H1 (cell line): Measurements from ENCODE around the gene BPIFA2. TPM values are rescaled to one million over a fixed set of nuclear protein-coding genes. Genes with fewer than 3 reads are reported as not detected.

ENCODE experiments used
- CTCF ChIA-PET: fragments of 300-600 bp; sonication (Branson Sonifier 250); formaldehyde crosslinking; loops from one replicate; lab custom pipeline; 2021; ENCODE audit not compliant: partially characterized antibody; lab: Charles Lee
- POLR2A ChIA-PET: fragments of 300-600 bp; sonication (Branson Sonifier 250); formaldehyde crosslinking; loops from one replicate; lab custom pipeline; 2021; ENCODE audit warnings: inconsistent platforms; ENCODE audit not compliant: partially characterized antibody; lab: Charles Lee
- DNase-seq, 2 experiments: peaks; one replicate each; pipeline versions ENCODE4 v3.0.0 to v3.0.0-alpha.2; 2010 to 2022; ENCODE audit warnings: low spot score in 2 of 2, low read depth in 1 of 2, mixed read lengths in 1 of 2
- FAIRE-seq: peaks from 2 replicates; lab custom pipeline; 2011; peaks lifted over from hg19 to GRCh38; lab: Jason Lieb, UNC
- H2AFZ ChIP-seq: 2 replicates; pipeline ENCODE4 v1.8.1; 2012; ENCODE audit warnings: low read length, inconsistent platforms
- H2AK5ac ChIP-seq: 2 replicates; pipeline ENCODE4 v1.6.1; 2013; ENCODE audit warnings: low read depth, low read length
- H2BK120ac ChIP-seq: replicated peaks from 2 replicates; pipeline ENCODE3; 2013; ENCODE audit warnings: low read depth, low read length, inconsistent platforms
- H2BK12ac ChIP-seq: 2 replicates; pipeline ENCODE4 v1.6.1; 2013; ENCODE audit warnings: low read depth, low read length
- H2BK15ac ChIP-seq: 2 replicates; pipeline ENCODE4 v1.6.1; 2013; ENCODE audit warnings: low read length
- H2BK20ac ChIP-seq: 2 replicates; pipeline ENCODE4 v1.6.1; 2013; ENCODE audit warnings: low read length
- H2BK5ac ChIP-seq: 2 replicates; pipeline ENCODE4 v1.6.1; 2013; ENCODE audit warnings: low read depth, low read length
- H3K14ac ChIP-seq: 2 replicates; pipeline ENCODE4 v1.6.1; 2013; ENCODE audit warnings: inconsistent platforms; ENCODE audit not compliant: insufficient read length
- H3K18ac ChIP-seq: 2 replicates; pipeline ENCODE4 v1.6.1; 2013; ENCODE audit warnings: low read length; ENCODE audit errors: extremely low read depth
- H3K23ac ChIP-seq: 2 replicates; pipeline ENCODE4 v1.6.1; 2013; ENCODE audit warnings: inconsistent platforms; ENCODE audit not compliant: insufficient read length
- H3K23me2 ChIP-seq: 2 replicates; pipeline ENCODE4 v1.6.1; 2013; ENCODE audit warnings: low read depth, low read length
- H3K27ac ChIP-seq: 2 replicates; pipeline ENCODE4 v1.6.1; 2011; ENCODE audit warnings: low read depth, low read length, inconsistent platforms
- H3K27me3 ChIP-seq, 4 experiments: replicated peaks in 1 of 4; 1 replicate in 1 of 4; 2 replicates in 3 of 4; pipeline versions ENCODE4 v1.6.1 to v1.8.1; 2011 to 2013; ENCODE audit warnings: low read length in 3 of 4, mild to moderate bottlenecking in 3 of 4, inconsistent platforms in 2 of 4, mixed read lengths in 2 of 4, moderate library complexity in 1 of 4; ENCODE audit not compliant: control insufficient read depth in 3 of 4, insufficient read depth in 3 of 4; ENCODE audit errors: extremely low read depth in 1 of 4
- H3K36me3 ChIP-seq, 4 experiments: 2 replicates each; pipeline versions ENCODE4 v1.6.1 to v1.8.1; 2011 to 2013; ENCODE audit warnings: mild to moderate bottlenecking in 4 of 4, low read length in 3 of 4, moderate library complexity in 2 of 4, control low read depth in 1 of 4, inconsistent platforms in 1 of 4; ENCODE audit not compliant: insufficient read depth in 4 of 4, control insufficient read depth in 2 of 4
- H3K4ac ChIP-seq: replicated peaks from 2 replicates; pipeline ENCODE3; 2013; ENCODE audit warnings: low read length, low read depth, mixed read lengths, inconsistent platforms; ENCODE audit not compliant: insufficient read length
- H3K4me1 ChIP-seq, 4 experiments: replicated peaks in 1 of 4; 1 replicate in 1 of 4; 2 replicates in 3 of 4; pipeline versions ENCODE4 v1.6.1 to v1.8.1; 2011 to 2013; ENCODE audit warnings: low read length in 3 of 4, inconsistent platforms in 2 of 4, mixed read lengths in 1 of 4; ENCODE audit not compliant: insufficient read depth in 4 of 4, control insufficient read depth in 3 of 4
- H3K4me2 ChIP-seq, 2 experiments: 2 replicates each; pipeline versions ENCODE4 v1.6.1 to v1.8.1; 2011 to 2013; ENCODE audit warnings: low read depth in 2 of 2, low read length in 2 of 2, control low read depth in 1 of 2, inconsistent platforms in 1 of 2, mild to moderate bottlenecking in 1 of 2; ENCODE audit not compliant: insufficient read depth in 1 of 2
- H3K4me3 ChIP-seq, 4 experiments: fragments of 200-600, 300-600 bp in 1 of 4; sonication (generic), shearing (Covaris generic), sonication (Bioruptor Twin) in 1 of 4; 2 replicates each; pipeline versions ENCODE4 v1.5.1 to v1.8.1; 2011 to 2016; ENCODE audit warnings: low read length in 4 of 4, low read depth in 3 of 4, control low read depth in 2 of 4, inconsistent platforms in 2 of 4, mild to moderate bottlenecking in 2 of 4, mixed read lengths in 1 of 4, moderate library complexity in 1 of 4; ENCODE audit not compliant: insufficient read depth in 2 of 4; ENCODE audit errors: extremely low read depth in 1 of 4
- H3K56ac ChIP-seq: replicated peaks from 2 replicates; pipeline ENCODE3; 2013; ENCODE audit warnings: low read depth, mild to moderate bottlenecking, mixed read lengths, low read length, inconsistent platforms; ENCODE audit not compliant: insufficient read length
- H3K79me1 ChIP-seq: 2 replicates; pipeline ENCODE4 v1.6.1; 2013; ENCODE audit warnings: low read depth, low read length, control low read depth
- H3K79me2 ChIP-seq, 2 experiments: 2 replicates each; pipeline versions ENCODE4 v1.6.1 to v1.8.1; 2012 to 2013; ENCODE audit warnings: low read length in 2 of 2, mild to moderate bottlenecking in 2 of 2, inconsistent platforms in 1 of 2; ENCODE audit not compliant: insufficient read depth in 2 of 2, control insufficient read depth in 1 of 2
- H3K9ac ChIP-seq, 4 experiments: replicated peaks in 1 of 4; 1 replicate in 1 of 4; 2 replicates in 3 of 4; pipeline versions ENCODE4 v1.6.1 to v1.8.1; 2011 to 2013; ENCODE audit warnings: low read depth in 3 of 4, low read length in 3 of 4, control low read depth in 2 of 4, mild to moderate bottlenecking in 2 of 4, moderate library complexity in 2 of 4, inconsistent platforms in 1 of 4; ENCODE audit errors: extremely low read depth in 1 of 4
- H3K9me3 ChIP-seq, 2 experiments: 2 replicates each; pipeline versions ENCODE4 v1.6.1 to v1.8.1; 2012 to 2013; ENCODE audit warnings: mild to moderate bottlenecking in 2 of 2, moderate library complexity in 2 of 2, control low read depth in 1 of 2, inconsistent platforms in 1 of 2, low read depth in 1 of 2, low read length in 1 of 2, mixed read lengths in 1 of 2; ENCODE audit not compliant: insufficient read depth in 2 of 2
- H4K20me1 ChIP-seq, 2 experiments: replicated peaks in 1 of 2; 2 replicates each; pipeline versions ENCODE3 to v1.8.1; 2011 to 2013; ENCODE audit warnings: inconsistent platforms in 2 of 2, low read length in 2 of 2, mild to moderate bottlenecking in 1 of 2; ENCODE audit not compliant: insufficient read depth in 2 of 2, control insufficient read depth in 1 of 2
- H4K5ac ChIP-seq: 2 replicates; pipeline ENCODE4 v1.6.1; 2013; ENCODE audit warnings: low read length, low read depth, mixed read lengths, inconsistent platforms; ENCODE audit not compliant: insufficient read length
- H4K8ac ChIP-seq: 2 replicates; pipeline ENCODE4 v1.8.0; 2013; ENCODE audit warnings: mild to moderate bottlenecking, moderate library complexity, low read length, inconsistent platforms; ENCODE audit not compliant: insufficient read depth; ENCODE audit errors: extremely low read depth
- H4K91ac ChIP-seq: replicated peaks from 2 replicates; pipeline ENCODE3; 2013; ENCODE audit warnings: low read length, mixed read lengths, inconsistent platforms; ENCODE audit not compliant: insufficient read length
- CBX8 ChIP-seq: fragments of 300-800, 300-1000 bp; sonication (generic); IDR thresholded peaks from 2 replicates; pipeline ENCODE4 v1.7.1; 2016; ENCODE audit warnings: low read depth, low read length, borderline replicate concordance
- TEAD4 ChIP-seq: IDR thresholded peaks from 2 replicates; pipeline ENCODE4 v1.6.1; 2012; ENCODE audit warnings: low read depth, low read length, inconsistent platforms, mixed read lengths
- WGBS, 2 experiments: shearing (Covaris generic) in 1 of 2; methylation state at CpG; one replicate each; pipeline versions ENCODE4 v1.1.6 to v1.1.7; 2013 to 2015; ENCODE audit warnings: low lambda C conversion rate in 2 of 2, mixed read lengths in 2 of 2, inconsistent platforms in 1 of 2, low coverage in 1 of 2, missing lambda C conversion rate in 1 of 2; ENCODE audit not compliant: insufficient replicate concordance in 2 of 2, insufficient coverage in 1 of 2, insufficient read length in 1 of 2; ENCODE audit errors: extremely low coverage in 1 of 2, missing lambda C conversion rate in 1 of 2; 5-methylcytosine and 5-hydroxymethylcytosine counted together
- polyA plus RNA-seq, 7 experiments: library from polyadenylated mRNA; depleted of rRNA in 3 of 7; stranded (reverse) in 5 of 7; unstranded in 2 of 7; fragments of >200 nt in 5 of 7; fragments of 200-250 nt in 2 of 7; gene quantifications; 1 replicate in 5 of 7; 2 replicates in 1 of 7; 4 replicates in 1 of 7; pipeline versions ENCODE4 v1.2.1 to v1.2.3, GENCODE V29; 2011 to 2013; ENCODE audit warnings: missing spikeins in 2 of 7, mixed read lengths in 2 of 7
- total RNA-seq: library from RNA; stranded (reverse); fragmentation: NEBNext Ultra II Directional; extraction: Animal tissue kit (Norgen Biotek cat#: 25700); gene quantifications from 2 replicates; pipeline ENCODE4 v1.2.1, GENCODE V29; 2021

Gene BPIFA2
- total and polyA plus RNA-seq, 2 of the 8 experiments (the other 6 are each of a cell fraction or from before 2014, with no cell fraction given) = not detected

DNA sequence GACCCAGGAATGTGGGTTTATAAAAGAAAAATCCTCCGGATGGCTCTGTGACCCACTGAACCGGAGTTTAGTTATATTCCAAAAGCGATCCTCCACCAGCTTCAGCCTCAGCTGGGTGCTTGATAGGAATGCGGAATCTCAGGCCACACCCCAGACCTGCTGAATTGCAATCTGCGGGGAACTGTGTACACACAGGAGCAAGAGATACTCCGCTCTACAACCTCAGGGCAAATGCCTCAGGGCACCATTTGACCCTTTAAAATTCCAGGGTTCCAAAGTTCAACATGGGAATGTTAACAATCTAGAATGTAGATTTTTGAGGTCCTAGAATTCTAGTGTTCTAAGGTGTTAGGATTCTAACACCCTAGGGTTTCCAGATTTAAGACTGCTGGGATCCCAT is 10.8 kb downstream of the BPIFA2 start:
- Histone ChIP-seq H2BK5ac (no peak overlapping the region), H3K56ac (no peak overlapping the region), H3K27ac (no peak overlapping the region), H3K23ac (no peak overlapping the region), H3K4ac (no peak overlapping the region), H3K9me3 (no peaks in the 10 kb centered on the region), H4K5ac (no peak overlapping the region), H2BK120ac (no peak overlapping the region), H2BK15ac (no peak overlapping the region), H2BK12ac (no peak overlapping the region), H3K4me1 (peaks cover 0 to 3% (median 2%) of the 10 kb centered on the region in 4 experiments; a peak in 3 of 7 replicates), H3K9ac (no peak overlapping the region), H3K14ac (no peak overlapping the region), H4K20me1 (no peaks in the 10 kb centered on the region), H3K79me1 (no peaks in the 10 kb centered on the region), H3K18ac (no peak overlapping the region), H3K79me2 (no peaks in the 10 kb centered on the region), H4K91ac (no peak overlapping the region), H4K8ac (no peak overlapping the region), H2BK20ac (no peak overlapping the region), H2AFZ (no peak overlapping the region), H3K4me3 (no peak overlapping the region), H3K23me2 (no peaks in the 10 kb centered on the region), H3K36me3 (no peaks in the 10 kb centered on the region), H3K4me2 (no peak overlapping the region), H2AK5ac (no peak overlapping the region), H3K27me3 (no peaks in the 10 kb centered on the region)
- TF ChIP-seq CBX8 = no peak
- peak; percentile 53 for TF ChIP-seq TEAD4
- FAIRE-seq (peak; percentile 7), DNase-seq (peak in 1 of 2 experiments; percentile 19)
- WGBS, 2 experiments = 73% methylated on average over 6 of the region's 6 CpGs; no CpG with 5 or more reads in 1 of the 2 experiments
- CTCF ChIA-PET = interaction anchor here (0.5 to 2.6 kb wide), 5 partner anchors 10 to 183 kb away, joined by 3 to 12 read pairs (median 3); no protein-coding TSS in a partner anchor
- POLR2A ChIA-PET = no interaction called here
